Activated naive CD4-positive, alpha-beta T cell treated with anti-CD3 and anti-CD28 coated beads for 36 hours (primary cell): ENCODE measurements around the gene IL1A. TPM values are rescaled to one million over a fixed set of nuclear protein-coding genes. Genes with fewer than 3 reads are reported as not detected.

Source experiments
- CTCF ChIA-PET: fragments of 350-600 bp; sonication (Branson Sonifier 250); formaldehyde crosslinking; loops from one replicate; lab custom pipeline; 2021; ENCODE audit warnings: antibody characterized with exemption; lab: Charles Lee
- DNase-seq: peaks from one replicate; pipeline ENCODE4 v3.0.0-alpha.2; 2020
- H3K27ac Mint-ChIP-seq: one replicate; pipeline ENCODE4 v1.8.0; 2021; ENCODE audit warnings: mild to moderate bottlenecking, mixed read lengths
- H3K27me3 Mint-ChIP-seq: one replicate; pipeline ENCODE4 v1.8.0; 2021; ENCODE audit warnings: low read depth, mixed read lengths
- H3K36me3 Mint-ChIP-seq: one replicate; pipeline ENCODE4 v1.8.0; 2021; ENCODE audit warnings: low read depth, mixed read lengths
- H3K4me1 Mint-ChIP-seq: one replicate; pipeline ENCODE4 v1.8.0; 2021; ENCODE audit warnings: low read depth, mixed read lengths
- H3K4me3 Mint-ChIP-seq: one replicate; pipeline ENCODE4 v1.8.0; 2021; ENCODE audit warnings: mild to moderate bottlenecking, moderate library complexity, mixed read lengths
- H3K9me3 Mint-ChIP-seq: one replicate; pipeline ENCODE4 v1.8.0; 2021; ENCODE audit warnings: mixed read lengths
- intact Hi-C: fragments of 100-400 bp; cut with micrococcal nuclease; formaldehyde crosslinking; loops from one replicate; pipeline ENCODE4 v1.15.1; 2023
- total RNA-seq, 2 experiments: library from RNA; stranded (reverse); gene quantifications; one replicate each; pipeline ENCODE4 v1.2.3, GENCODE V29; 2021

IL1A gene
- total RNA-seq, 2 experiments from 2014 or later: 0.17 to 0.29 TPM

- Mint-ChIP-seq H3K4me3 (no peak overlapping the region), H3K4me1 (peaks cover 4% of the 10 kb centered on the region), H3K36me3 (no peaks in the 10 kb centered on the region), H3K27ac (no peak overlapping the region), H3K27me3 (no peaks in the 10 kb centered on the region), H3K9me3 (no peaks in the 10 kb centered on the region)
- no peak for DNase-seq
- intact Hi-C loops: loop anchor here (5.0 kb wide), 1 partner anchor 246 kb away; the partner anchor contains the start of gene TTL
- CTCF ChIA-PET: interaction anchor here (0.6 to 7.7 kb wide), 14 partner anchors 11 to 214 kb away, joined by 3 to 160 read pairs (median 10); no protein-coding TSS in a partner anchor
Measured at GRCh38 chr2:112728029-112728362, 56.3 kb downstream of the IL1A start.

- intact Hi-C loops: loop anchor here (5.0 kb wide), 1 partner anchor 245 kb away; the partner anchor contains the start of gene TTL
- no peaks in the 10 kb centered on the region for H3K36me3 Mint-ChIP-seq
- no peak overlapping the region for H3K4me3 Mint-ChIP-seq
- CTCF ChIA-PET: interaction anchor here (0.6 to 7.7 kb wide), 28 partner anchors 8 to 228 kb away, joined by 3 to 160 read pairs (median 6); partner anchors contain the start of gene CHCHD5
- no peak overlapping the region for H3K27ac Mint-ChIP-seq
- no peak for DNase-seq
- peaks cover 4% of the 10 kb centered on the region for H3K4me1 Mint-ChIP-seq
- no peaks in the 10 kb centered on the region for H3K27me3 Mint-ChIP-seq
- no peaks in the 10 kb centered on the region for H3K9me3 Mint-ChIP-seq
Measured at GRCh38 chr2:112727276-112728028, 56.8 kb downstream of the IL1A start.

- CTCF ChIA-PET: interaction anchor here (0.7 to 7.7 kb wide), 35 partner anchors 9 to 229 kb away, joined by 3 to 160 read pairs (median 5); partner anchors contain the start of gene CHCHD5
- DNase-seq: peak; percentile 93
- no peaks in the 10 kb centered on the region for H3K9me3 Mint-ChIP-seq
- H3K4me1 Mint-ChIP-seq: peaks cover 4% of the 10 kb centered on the region
- H3K4me3 Mint-ChIP-seq: no peak overlapping the region
- H3K27me3 Mint-ChIP-seq: no peaks in the 10 kb centered on the region
- intact Hi-C loops: loop anchor here (1.0 to 5.0 kb wide), 6 partner anchors 34 to 244 kb away; partner anchors contain the start of genes CHCHD5, SLC20A1 and TTL
- no peak overlapping the region for H3K27ac Mint-ChIP-seq
- no peaks in the 10 kb centered on the region for H3K36me3 Mint-ChIP-seq
Measured at GRCh38 chr2:112726487-112727190, 57.7 kb downstream of the IL1A start.

- CTCF ChIA-PET: interaction anchor here (0.7 to 7.7 kb wide), 40 partner anchors 8 to 301 kb away, joined by 3 to 160 read pairs (median 5); partner anchors contain the start of genes CHCHD5 and SLC20A1
- no peak for DNase-seq
- H3K36me3 Mint-ChIP-seq: no peaks in the 10 kb centered on the region
- intact Hi-C loops: loop anchor here (1.0 to 5.0 kb wide), 6 partner anchors 34 to 244 kb away; partner anchors contain the start of genes CHCHD5, SLC20A1 and TTL
- peaks cover 4% of the 10 kb centered on the region for H3K4me1 Mint-ChIP-seq
- H3K4me3 Mint-ChIP-seq: no peak overlapping the region
- H3K9me3 Mint-ChIP-seq: no peaks in the 10 kb centered on the region
- H3K27me3 Mint-ChIP-seq: no peaks in the 10 kb centered on the region
- H3K27ac Mint-ChIP-seq: no peak overlapping the region
Measured at GRCh38 chr2:112725545-112726457, 58.5 kb downstream of the IL1A start.

- CTCF ChIA-PET: interaction anchor here (0.6 to 7.7 kb wide), 24 partner anchors 10 to 302 kb away, joined by 3 to 160 read pairs (median 4); partner anchors contain the start of genes CHCHD5 and SLC20A1
- Mint-ChIP-seq H3K4me3 (no peak overlapping the region), H3K27me3 (no peaks in the 10 kb centered on the region), H3K36me3 (no peaks in the 10 kb centered on the region), H3K4me1 (peaks cover 4% of the 10 kb centered on the region), H3K9me3 (no peaks in the 10 kb centered on the region), H3K27ac (no peak overlapping the region)
- peak; percentile 30 for DNase-seq
- intact Hi-C loops: loop anchor here (5.0 kb wide), 1 partner anchor 243 kb away; the partner anchor contains the start of gene TTL
Measured at GRCh38 chr2:112724591-112725525, 59.4 kb downstream of the IL1A start.

- Mint-ChIP-seq H3K4me1 (peaks cover 4% of the 10 kb centered on the region), H3K27me3 (no peaks in the 10 kb centered on the region), H3K4me3 (no peak overlapping the region), H3K27ac (no peak overlapping the region), H3K9me3 (no peaks in the 10 kb centered on the region), H3K36me3 (no peaks in the 10 kb centered on the region)
- CTCF ChIA-PET: interaction anchor here (0.6 to 7.7 kb wide), 9 partner anchors 17 to 137 kb away, joined by 3 to 160 read pairs (median 6); no protein-coding TSS in a partner anchor
- DNase-seq: no peak
- intact Hi-C loops: no loop called here
Measured at GRCh38 chr2:112723995-112724394, 60.3 kb downstream of the IL1A start.

Other genes with a start within 250 kb of the IL1A start
- 10 to 100 TPM; 34.5 to 36.1 TPM for gene POLR1B, start 242.0 kb downstream of the IL1A start, total RNA-seq
- gene CHCHD5, start 199.9 kb downstream of the IL1A start, total RNA-seq: 10 to 100 TPM; 40.3 to 43.5 TPM
- gene SLC20A1, start 138.6 kb downstream of the IL1A start, total RNA-seq: 10 to 100 TPM; 73.1 to 73.5 TPM
- not detected for gene NT5DC4, start 63.5 kb downstream of the IL1A start, total RNA-seq
- gene CKAP2L, start 19.9 kb downstream of the IL1A start, total RNA-seq: 10 to 100 TPM; 49.2 to 50.8 TPM
- gene IL1B, start 52.3 kb upstream of the IL1A start, total RNA-seq: not detected
- gene IL37, start 126.7 kb upstream of the IL1A start, total RNA-seq: not detected
- gene IL36G, start 193.5 kb upstream of the IL1A start, total RNA-seq: not detected
- not detected for gene IL36A, start 221.0 kb upstream of the IL1A start, total RNA-seq